ENCODE measurements around the gene BEGAIN.

Gene BEGAIN

GRCh38 chr14:100581228-100582145 lies 5.7 kb downstream of the BEGAIN start:
- TF ChIP-seq CTCF (IDR thresholded peaks at IDR 0.05; ENCODE audit: low read depth, low read length, missing control alignments), result no peak
- DNase-seq (ENCODE audit: extremely low read depth, low read depth), result no peak
- no peak overlapping the region for H3K4me3 ChIP-seq (replicated peaks; ENCODE audit: low read depth, low read length)

- no peak for TF ChIP-seq CTCF (IDR thresholded peaks at IDR 0.05; ENCODE audit: low read depth, low read length, missing control alignments)
- DNase-seq (ENCODE audit: extremely low read depth, low read depth), result no peak
Observed at GRCh38 chr14:100580316-100581227, 6.6 kb downstream of the BEGAIN start.

GRCh38 chr14:100578552-100578951 lies 8.7 kb downstream of the BEGAIN start:
- DNase-seq (ENCODE audit: extremely low read depth, low read depth), result no peak
- no peak for TF ChIP-seq CTCF (IDR thresholded peaks at IDR 0.05; ENCODE audit: low read depth, low read length, missing control alignments)
- H3K4me3 ChIP-seq (replicated peaks; ENCODE audit: low read depth, low read length), result no peak overlapping the region

More at GRCh38 chr14:100580316-100581227, 6.6 kb downstream of the BEGAIN start:
- H3K4me3 ChIP-seq (replicated peaks; ENCODE audit: low read depth, low read length), result no peak overlapping the region

- no peak for DNase-seq (ENCODE audit: extremely low read depth, low read depth)
- no peak overlapping the region for H3K4me3 ChIP-seq (replicated peaks; ENCODE audit: low read depth, low read length)
- no peak for TF ChIP-seq CTCF (IDR thresholded peaks at IDR 0.05; ENCODE audit: low read depth, low read length, missing control alignments)
Observed at GRCh38 chr14:100577986-100578431, 9.2 kb downstream of the BEGAIN start.

- no peak overlapping the region for H3K4me3 ChIP-seq (replicated peaks; ENCODE audit: low read depth, low read length)
- TF ChIP-seq CTCF (IDR thresholded peaks at IDR 0.05; ENCODE audit: low read depth, low read length, missing control alignments), result no peak
- DNase-seq (ENCODE audit: extremely low read depth, low read depth), result no peak
Observed at GRCh38 chr14:100577321-100577985, 9.8 kb downstream of the BEGAIN start.
